ENCODE measurements around the gene NPAS4. TPM values are rescaled to one million over a fixed set of nuclear protein-coding genes. Genes with fewer than 3 reads are reported as not detected.

Gene NPAS4
- total and polyA plus RNA-seq, 9 of the 15 experiments (the other 6 are each of a cell fraction or from before 2014, with no cell fraction given) = not detected

GRCh38 chr11:66421492-66422205 is 814 bp downstream of the NPAS4 start (continued):
- no peak for TF ChIP-seq CREBBP (IDR thresholded peaks at IDR 0.05; ENCODE audit: low read depth, low read length)
- TF ChIP-seq ZBTB1 (CRISPR knock-in tag; IDR thresholded peaks at IDR 0.05; ENCODE audit: borderline replicate concordance, low read depth) = peak; percentile 100
- TF ChIP-seq ZNF511 (CRISPR knock-in tag; IDR thresholded peaks at IDR 0.05) = peak; percentile 100
- TF ChIP-seq DACH1 (IDR thresholded peaks at IDR 0.05; ENCODE audit: partially characterized antibody) = no peak
- no peak for TF ChIP-seq FOXK2 (conservative IDR thresholded peaks at IDR 0.05 in 1 of 2, IDR thresholded peaks at IDR 0.05 in 1 of 2; ENCODE audit: low read depth in 2 of 2)
- no peak for TF ChIP-seq FOXM1 (IDR thresholded peaks at IDR 0.05; ENCODE audit: low read depth)
- peak; percentile 100 for TF ChIP-seq FOXM1 (CRISPR knock-in tag; IDR thresholded peaks at IDR 0.05; ENCODE audit: low read depth)
- peak; percentile 100 for TF ChIP-seq ZNF197 (CRISPR knock-in tag; IDR thresholded peaks at IDR 0.05; ENCODE audit: low read depth)
- no peak for TF ChIP-seq CCNT2 (IDR thresholded peaks at IDR 0.05; ENCODE audit: borderline replicate concordance, extremely low read depth, insufficient read length, low read depth, low read length)
- peak; percentile 84 for TF ChIP-seq MTA1 (IDR thresholded peaks at IDR 0.05; ENCODE audit: borderline replicate concordance)
- peak; percentile 98 for TF ChIP-seq E2F8 (IDR thresholded peaks at IDR 0.05; ENCODE audit: low read depth, partially characterized antibody)
- TF ChIP-seq STAT5A (IDR thresholded peaks at IDR 0.05; ENCODE audit: borderline replicate concordance, low read length) = peak; percentile 68; the same call in 1 of the 2 replicates
- 0 out of 2 replicates have a peak, but pooled peaks have one; percentile 25 for TF ChIP-seq POLR2G (IDR thresholded peaks at IDR 0.05; ENCODE audit: low read depth, low read length)
- 0 out of 2 replicates have a peak, but pooled peaks have one; percentile 55 for TF ChIP-seq ZFP30 (CRISPR knock-in tag; IDR thresholded peaks at IDR 0.05; ENCODE audit: borderline replicate concordance)
- peak; percentile 16 for TF ChIP-seq HDAC3 (IDR thresholded peaks at IDR 0.05; ENCODE audit: borderline replicate concordance, partially characterized antibody)
- TF ChIP-seq ELF4 (CRISPR knock-in tag; IDR thresholded peaks at IDR 0.05) = peak; percentile 95
- no peak for TF ChIP-seq KDM2B (CRISPR knock-in tag; IDR thresholded peaks at IDR 0.05)
- TF ChIP-seq TEAD2 (tag; IDR thresholded peaks at IDR 0.05) = peak; percentile 93
- 0 out of 2 replicates have a peak, but pooled peaks have one; percentile 27 for TF ChIP-seq ZNF280B (CRISPR knock-in tag; IDR thresholded peaks at IDR 0.05)
- TF ChIP-seq ZNF277 (CRISPR knock-in tag; IDR thresholded peaks at IDR 0.05; ENCODE audit: borderline replicate concordance) = peak; percentile 50
- peak; percentile 99 for TF ChIP-seq XRCC5 (IDR thresholded peaks at IDR 0.05; ENCODE audit: low read depth, low read length)
- TF ChIP-seq NFE2 (IDR thresholded peaks at IDR 0.05; ENCODE audit: low read depth) = no peak; the same call in 1 of the 2 replicates
